Karpas-422 (cell line): ENCODE results near the gene SPTB. TPM values are rescaled to one million over a fixed set of nuclear protein-coding genes. Genes with fewer than 3 reads are reported as not detected.

ENCODE experiments used
- DNase-seq: peaks from one replicate; pipeline ENCODE4 v3.0.0-alpha.2; 2015
- H2AFZ ChIP-seq: fragments of 200-600 bp; sonication (generic); 2 replicates; pipeline ENCODE4 v1.6.1; 2014; ENCODE audit warnings: antibody characterized with exemption, low read length, mixed read lengths
- H3K27ac ChIP-seq: fragments of 200-600 bp; sonication (generic); 2 replicates; pipeline ENCODE4 v1.5.1; 2014; ENCODE audit warnings: mild to moderate bottlenecking, low read length, moderate library complexity
- H3K27me3 ChIP-seq: fragments of 200-600 bp; sonication (generic); 2 replicates; pipeline ENCODE4 v1.6.1; 2014; ENCODE audit warnings: low read length, mixed read lengths
- H3K36me3 ChIP-seq: fragments of 200-600 bp; sonication (generic); 2 replicates; pipeline ENCODE4 v1.6.1; 2014; ENCODE audit warnings: low read length, mixed read lengths; ENCODE audit not compliant: insufficient read depth
- H3K4me1 ChIP-seq: fragments of 200-600 bp; sonication (generic); 2 replicates; pipeline ENCODE4 v1.6.1; 2014; ENCODE audit warnings: mild to moderate bottlenecking, low read length, mixed read lengths
- H3K4me2 ChIP-seq: fragments of 200-600 bp; sonication (generic); 2 replicates; pipeline ENCODE4 v1.6.1; 2014; ENCODE audit warnings: low read length, low read depth, mild to moderate bottlenecking; ENCODE audit not compliant: poor library complexity, severe bottlenecking
- H3K4me3 ChIP-seq: fragments of 200-600 bp; sonication (generic); 2 replicates; pipeline ENCODE4 v1.5.1; 2014; ENCODE audit warnings: mild to moderate bottlenecking, antibody characterized with exemption, low read length, mixed read lengths
- H3K79me2 ChIP-seq: fragments of 200-600 bp; sonication (generic); 2 replicates; pipeline ENCODE4 v1.6.1; 2014; ENCODE audit warnings: mild to moderate bottlenecking, low read length, mixed read lengths
- H3K9ac ChIP-seq: fragments of 200-600 bp; sonication (generic); 2 replicates; pipeline ENCODE4 v1.6.0; 2014; ENCODE audit warnings: low read length
- H3K9me2 ChIP-seq: fragments of 200-600 bp; sonication (generic), shearing (Covaris generic); replicated peaks from 2 replicates; pipeline ENCODE4 v1.6.0; 2014; ENCODE audit warnings: mild to moderate bottlenecking, low read length, moderate library complexity; ENCODE audit not compliant: insufficient read depth
- H3K9me3 ChIP-seq: fragments of 300-700, 200-600 bp; sonication (generic); 2 replicates; pipeline ENCODE4 v1.6.1; 2014; ENCODE audit warnings: low read length, mixed read lengths
- H4K20me1 ChIP-seq: fragments of 200-600 bp; sonication (generic); 2 replicates; pipeline ENCODE4 v1.6.1; 2014; ENCODE audit warnings: mild to moderate bottlenecking, antibody characterized with exemption, low read length, low read depth; ENCODE audit not compliant: insufficient read depth
- total RNA-seq: library from RNA; depleted of rRNA; stranded (reverse); fragments of >200 nt; shearing (Covaris generic); gene quantifications from 2 replicates; pipeline ENCODE4 v1.2.3, GENCODE V29; 2014; ENCODE audit warnings: low replicate concordance

Gene SPTB
- total RNA-seq, 1 experiment from 2014 or later, result not detected

DNA sequence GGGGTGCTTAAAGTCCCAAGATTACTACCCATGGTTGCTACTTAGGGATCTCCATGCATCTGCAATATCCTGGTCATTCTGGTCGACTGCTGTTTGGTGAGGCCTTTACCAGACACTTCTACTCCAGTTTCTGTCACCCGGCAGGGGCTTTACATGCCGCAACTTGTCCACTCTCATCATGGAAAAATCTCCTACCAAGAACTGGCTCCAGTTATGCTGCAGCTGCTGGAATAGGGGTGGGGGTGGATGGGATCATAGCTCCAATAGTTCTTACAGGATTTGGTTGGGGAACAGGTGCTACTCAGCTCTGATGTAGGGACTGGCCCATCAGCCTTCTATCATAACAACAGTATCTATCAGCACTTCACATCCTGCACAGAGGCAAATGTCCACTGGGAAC, 51.6 kb downstream of the SPTB start:
- Histone ChIP-seq H2AFZ (no peak overlapping the region), H3K4me2 (no peak overlapping the region), H3K9me3 (no peaks in the 10 kb centered on the region), H3K79me2 (no peaks in the 10 kb centered on the region), H3K27ac (no peak overlapping the region), H4K20me1 (no peaks in the 10 kb centered on the region), H3K4me3 (no peak overlapping the region), H3K9me2 (no peaks in the 10 kb centered on the region), H3K4me1 (no peaks in the 10 kb centered on the region), H3K9ac (no peak overlapping the region), H3K27me3 (no peaks in the 10 kb centered on the region; the same call in 1 of the 2 replicates), H3K36me3 (no peaks in the 10 kb centered on the region)
- DNase-seq, result no peak

DNA sequence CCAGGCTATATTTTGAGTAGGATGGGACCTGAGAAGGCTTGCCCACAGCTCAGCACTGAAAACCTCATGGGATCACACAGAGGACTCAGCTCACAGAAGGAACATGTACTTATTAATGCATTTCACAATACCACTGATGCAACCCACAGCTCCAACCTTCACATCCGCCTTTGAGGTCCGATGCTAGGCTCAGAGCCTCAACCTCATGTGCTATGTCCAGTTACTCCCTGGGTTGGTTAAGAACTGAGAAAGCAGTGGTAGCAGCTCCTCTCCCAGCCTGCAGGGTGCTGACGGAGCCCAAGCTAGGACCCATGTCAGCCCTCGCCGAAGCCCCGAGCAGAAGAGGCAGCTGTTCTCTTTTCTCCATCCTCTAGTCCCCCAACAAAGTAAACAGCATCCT, 52.9 kb downstream of the SPTB start:
- Histone ChIP-seq H3K9me2 (no peaks in the 10 kb centered on the region), H3K4me2 (no peak overlapping the region), H3K27ac (no peak overlapping the region), H3K27me3 (no peaks in the 10 kb centered on the region; the same call in 1 of the 2 replicates), H3K4me1 (no peaks in the 10 kb centered on the region), H2AFZ (no peak overlapping the region), H4K20me1 (no peaks in the 10 kb centered on the region), H3K36me3 (no peaks in the 10 kb centered on the region), H3K9me3 (no peaks in the 10 kb centered on the region), H3K4me3 (no peak overlapping the region), H3K79me2 (no peaks in the 10 kb centered on the region), H3K9ac (no peak overlapping the region)
- no peak for DNase-seq

DNA sequence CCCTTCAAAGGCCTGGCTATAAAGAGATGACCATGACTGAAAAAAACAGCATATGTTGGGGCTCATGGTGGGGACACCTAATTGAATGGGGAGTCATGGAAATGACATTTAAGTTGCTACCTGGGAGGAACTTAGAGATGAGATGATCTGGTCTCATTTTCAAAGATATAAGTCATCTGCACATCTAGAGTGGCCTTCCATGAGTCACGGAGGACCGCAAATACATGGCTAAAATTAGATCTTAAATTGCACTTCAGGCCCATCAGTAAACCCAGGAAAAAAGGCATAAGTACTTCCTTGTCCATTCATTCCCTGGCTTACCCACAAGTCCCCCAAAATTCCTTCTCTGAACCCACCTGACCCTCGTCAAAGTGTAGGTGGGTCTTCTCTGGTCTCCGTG, 53.4 kb downstream of the SPTB start:
- Histone ChIP-seq H3K36me3 (no peaks in the 10 kb centered on the region), H3K4me2 (no peak overlapping the region), H3K27ac (no peak overlapping the region), H3K9ac (no peak overlapping the region), H3K79me2 (no peaks in the 10 kb centered on the region), H3K4me1 (no peaks in the 10 kb centered on the region), H3K9me2 (no peaks in the 10 kb centered on the region), H3K4me3 (no peak overlapping the region), H2AFZ (no peak overlapping the region), H3K9me3 (no peaks in the 10 kb centered on the region), H4K20me1 (no peaks in the 10 kb centered on the region), H3K27me3 (no peaks in the 10 kb centered on the region; the same call in 1 of the 2 replicates)
- no peak for DNase-seq

DNA sequence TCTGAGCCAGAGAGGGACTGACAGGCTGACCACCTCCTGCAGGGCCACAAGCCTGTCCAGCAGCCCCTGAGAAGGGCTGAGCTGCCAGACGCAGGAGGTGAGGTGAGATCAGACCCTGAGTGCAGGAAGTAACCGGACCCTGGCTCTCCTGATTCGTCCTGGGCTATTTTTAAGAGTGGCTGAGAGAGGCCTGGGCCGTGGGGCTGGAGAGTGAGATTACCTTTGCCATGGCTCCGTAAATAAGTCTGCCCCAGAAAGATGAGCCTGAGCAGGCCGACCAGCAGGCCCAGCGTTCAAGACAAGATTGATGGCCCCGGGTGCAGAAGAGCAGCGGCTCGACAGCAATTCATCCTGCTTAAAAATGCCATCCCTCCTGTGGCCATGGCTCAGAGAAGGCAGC, 54.2 kb downstream of the SPTB start:
- H3K4me3 ChIP-seq, result no peak overlapping the region
- no peaks in the 10 kb centered on the region for H4K20me1 ChIP-seq
- H2AFZ ChIP-seq, result no peak overlapping the region
- H3K9me2 ChIP-seq, result no peaks in the 10 kb centered on the region
- H3K27me3 ChIP-seq, result no peaks in the 10 kb centered on the region
- H3K4me2 ChIP-seq, result no peak overlapping the region
- H3K9ac ChIP-seq, result no peak overlapping the region
- no peaks in the 10 kb centered on the region for H3K4me1 ChIP-seq
- no peak overlapping the region for H3K27ac ChIP-seq
- H3K36me3 ChIP-seq, result no peaks in the 10 kb centered on the region
- DNase-seq, result no peak
- H3K9me3 ChIP-seq, result no peaks in the 10 kb centered on the region
- H3K79me2 ChIP-seq, result no peaks in the 10 kb centered on the region

DNA sequence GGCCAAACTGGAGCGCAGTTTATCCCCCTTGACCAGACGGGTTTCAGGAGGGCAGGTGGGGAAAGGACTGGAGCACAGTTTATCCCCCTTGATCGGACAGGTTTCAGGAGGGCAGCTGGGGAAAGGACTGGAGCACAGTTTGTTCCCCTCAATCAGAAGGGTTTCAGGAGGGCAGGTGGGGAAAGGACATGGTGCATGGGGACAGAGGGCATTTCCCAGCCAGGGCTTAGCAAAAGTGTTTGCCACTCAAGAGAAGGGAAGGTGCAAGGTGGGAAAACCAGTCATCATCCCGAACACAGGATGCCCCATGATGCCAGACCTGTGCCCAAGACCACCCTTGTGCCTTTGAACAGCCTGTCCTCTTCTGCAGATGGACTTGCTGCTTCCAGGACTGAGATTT, 54.7 kb downstream of the SPTB start:
- no peak overlapping the region for H3K4me3 ChIP-seq
- H3K9me3 ChIP-seq, result no peaks in the 10 kb centered on the region
- H3K4me2 ChIP-seq, result no peak overlapping the region
- H3K79me2 ChIP-seq, result no peaks in the 10 kb centered on the region
- no peak overlapping the region for H3K9ac ChIP-seq
- H3K36me3 ChIP-seq, result no peaks in the 10 kb centered on the region
- no peaks in the 10 kb centered on the region for H3K27me3 ChIP-seq
- DNase-seq, result no peak
- H4K20me1 ChIP-seq, result no peaks in the 10 kb centered on the region
- no peak overlapping the region for H3K27ac ChIP-seq
- H3K9me2 ChIP-seq, result no peaks in the 10 kb centered on the region
- no peak overlapping the region for H2AFZ ChIP-seq
- H3K4me1 ChIP-seq, result no peaks in the 10 kb centered on the region

DNA sequence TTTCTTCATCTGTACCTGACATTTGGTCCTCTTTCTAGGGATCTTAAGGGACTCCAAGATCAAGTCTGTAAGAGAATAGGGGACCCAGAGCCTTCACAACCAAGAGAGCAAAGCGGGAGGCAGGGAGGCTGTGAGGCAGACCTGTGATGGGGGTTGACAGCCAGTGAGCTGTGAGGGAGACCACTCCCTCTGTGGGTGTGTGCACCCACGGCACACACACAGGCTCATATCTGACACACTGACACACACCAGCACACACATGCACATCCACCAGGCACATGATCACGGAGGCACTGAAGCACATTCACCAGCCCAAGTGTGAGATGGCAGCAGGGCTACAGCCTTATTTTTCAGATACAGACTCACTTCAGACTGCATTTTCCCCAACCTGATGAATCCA, 55.2 kb downstream of the SPTB start:
- Histone ChIP-seq H3K27me3 (no peaks in the 10 kb centered on the region), H3K9ac (no peak overlapping the region), H3K9me3 (no peaks in the 10 kb centered on the region), H3K4me3 (no peak overlapping the region), H3K9me2 (no peaks in the 10 kb centered on the region), H2AFZ (no peak overlapping the region), H3K27ac (no peak overlapping the region), H3K4me1 (no peaks in the 10 kb centered on the region), H3K36me3 (no peaks in the 10 kb centered on the region), H3K4me2 (no peak overlapping the region), H4K20me1 (no peaks in the 10 kb centered on the region), H3K79me2 (no peaks in the 10 kb centered on the region)
- DNase-seq, result no peak

DNA sequence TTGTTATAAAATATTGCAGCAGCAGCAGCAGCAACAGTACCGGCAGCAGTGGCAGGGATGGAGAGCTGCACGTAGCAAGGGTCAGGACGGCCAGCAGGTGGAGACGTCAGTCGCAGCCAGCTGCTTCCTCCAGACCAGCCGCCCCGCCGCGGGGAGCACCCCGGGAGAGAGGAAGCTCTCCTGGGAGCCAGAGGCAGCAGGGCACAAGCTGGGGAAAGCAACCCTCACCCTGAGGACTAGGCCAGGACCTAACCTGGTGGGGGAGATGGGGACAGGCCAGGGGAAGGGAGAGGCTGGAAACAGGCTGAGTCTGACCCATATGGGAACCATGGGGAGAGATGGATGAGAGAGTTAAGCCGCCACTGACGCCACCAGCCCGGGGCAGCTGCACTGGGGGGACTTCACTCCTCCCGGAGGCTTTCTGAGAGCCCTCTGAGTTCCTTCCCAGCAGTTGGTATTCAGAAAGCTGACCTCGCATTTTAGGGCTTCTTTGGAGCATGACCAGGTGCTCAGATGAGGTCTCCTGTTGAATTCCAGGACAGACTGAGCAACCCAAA, 56.3 kb downstream of the SPTB start:
- Histone ChIP-seq H3K4me2 (no peak overlapping the region), H3K9me3 (no peaks in the 10 kb centered on the region), H3K27me3 (no peaks in the 10 kb centered on the region), H3K36me3 (no peaks in the 10 kb centered on the region), H3K4me1 (no peaks in the 10 kb centered on the region), H2AFZ (no peak overlapping the region), H3K9ac (no peak overlapping the region), H3K27ac (no peak overlapping the region), H3K4me3 (no peak overlapping the region), H3K79me2 (no peaks in the 10 kb centered on the region), H3K9me2 (no peaks in the 10 kb centered on the region), H4K20me1 (no peaks in the 10 kb centered on the region)
- peak; percentile 87 for DNase-seq

DNA sequence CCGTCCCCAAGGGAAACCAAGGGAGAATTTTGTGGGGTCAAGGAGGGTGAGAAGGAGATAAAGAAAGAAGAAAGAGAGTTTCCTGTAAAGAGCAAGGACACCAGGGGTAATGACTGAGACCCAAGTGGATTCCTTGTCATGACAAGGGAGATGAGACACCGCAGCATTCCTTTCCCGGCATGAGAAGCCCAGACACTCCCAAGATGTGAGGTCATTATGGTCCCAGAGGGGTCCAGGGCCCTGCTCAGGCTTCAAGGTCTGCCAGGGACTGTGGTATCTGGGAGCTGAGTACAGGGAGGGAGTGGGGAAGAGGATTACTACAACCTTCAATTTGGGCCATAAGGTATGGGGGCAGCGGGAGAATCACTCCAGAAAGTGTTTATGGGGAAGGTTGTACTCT, 58.1 kb downstream of the SPTB start:
- Histone ChIP-seq H3K9me2 (no peaks in the 10 kb centered on the region), H2AFZ (no peak overlapping the region), H3K9me3 (no peaks in the 10 kb centered on the region), H3K27ac (no peak overlapping the region), H3K4me1 (no peaks in the 10 kb centered on the region), H4K20me1 (no peaks in the 10 kb centered on the region), H3K27me3 (no peaks in the 10 kb centered on the region), H3K4me3 (no peak overlapping the region), H3K36me3 (no peaks in the 10 kb centered on the region), H3K9ac (no peak overlapping the region), H3K79me2 (no peaks in the 10 kb centered on the region), H3K4me2 (no peak overlapping the region)
- DNase-seq, result no peak

DNA sequence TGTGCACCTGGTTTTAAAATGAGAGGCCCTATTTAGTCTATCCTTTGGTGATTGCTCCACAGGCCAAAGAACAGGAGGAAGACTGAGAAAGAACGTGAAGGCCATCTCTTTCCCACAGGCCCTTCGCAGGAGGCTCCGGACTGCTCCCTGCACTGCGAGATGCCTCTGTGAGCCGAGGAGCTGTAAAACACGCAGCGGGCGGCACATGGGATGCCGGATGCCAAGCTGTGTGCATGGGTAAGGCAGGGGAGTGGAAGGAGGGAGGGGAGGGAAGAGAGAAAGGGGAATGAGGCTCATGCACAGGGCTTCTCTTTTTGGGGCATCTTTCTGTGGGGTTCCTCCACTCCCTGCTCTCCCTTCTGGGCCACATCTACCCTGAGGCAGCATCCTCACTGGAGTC, 61.6 kb downstream of the SPTB start:
- H3K4me2 ChIP-seq, result no peak overlapping the region
- no peak overlapping the region for H3K9ac ChIP-seq
- no peak overlapping the region for H2AFZ ChIP-seq
- H4K20me1 ChIP-seq, result no peaks in the 10 kb centered on the region
- H3K9me2 ChIP-seq, result no peaks in the 10 kb centered on the region
- H3K79me2 ChIP-seq, result no peaks in the 10 kb centered on the region
- DNase-seq, result no peak
- H3K27ac ChIP-seq, result no peak overlapping the region
- no peak overlapping the region for H3K4me3 ChIP-seq
- H3K9me3 ChIP-seq, result no peaks in the 10 kb centered on the region
- no peaks in the 10 kb centered on the region for H3K4me1 ChIP-seq
- no peaks in the 10 kb centered on the region for H3K27me3 ChIP-seq
- H3K36me3 ChIP-seq, result no peaks in the 10 kb centered on the region
